ENCODE data around the gene ETNPPL.

ETNPPL gene

DNA sequence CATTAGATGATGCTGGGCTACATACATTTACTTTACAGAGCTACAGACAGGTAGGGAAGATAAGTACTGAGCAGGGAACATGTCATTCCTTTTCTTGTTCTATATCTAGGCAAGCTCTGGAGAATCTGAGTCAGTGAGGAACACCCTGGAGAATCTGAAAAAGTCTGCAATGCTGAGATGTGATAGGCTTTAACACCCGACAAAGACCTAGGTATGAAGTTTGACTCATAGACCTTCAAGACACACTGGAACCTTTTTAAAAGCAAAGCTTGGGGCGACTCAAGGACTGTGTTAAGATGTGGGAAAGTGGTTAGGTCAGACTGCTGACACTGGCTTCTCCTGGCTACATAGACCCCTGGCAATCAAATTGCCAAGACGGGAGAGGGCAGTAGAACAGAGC lies 69.6 kb downstream of the ETNPPL start:
- H3K4me3 ChIP-seq (replicated peaks; ENCODE audit: insufficient read depth, low read length), result no peak overlapping the region
- TF ChIP-seq GABPA (IDR thresholded peaks at IDR 0.05; ENCODE audit: low read depth) (no peak), POLR2AphosphoS5 (IDR thresholded peaks at IDR 0.05; ENCODE audit: low read depth) (no peak), SPI1 (IDR thresholded peaks at IDR 0.05; ENCODE audit: borderline replicate concordance, low read depth) (no peak)
- TF ChIP-seq, protein P1, sequence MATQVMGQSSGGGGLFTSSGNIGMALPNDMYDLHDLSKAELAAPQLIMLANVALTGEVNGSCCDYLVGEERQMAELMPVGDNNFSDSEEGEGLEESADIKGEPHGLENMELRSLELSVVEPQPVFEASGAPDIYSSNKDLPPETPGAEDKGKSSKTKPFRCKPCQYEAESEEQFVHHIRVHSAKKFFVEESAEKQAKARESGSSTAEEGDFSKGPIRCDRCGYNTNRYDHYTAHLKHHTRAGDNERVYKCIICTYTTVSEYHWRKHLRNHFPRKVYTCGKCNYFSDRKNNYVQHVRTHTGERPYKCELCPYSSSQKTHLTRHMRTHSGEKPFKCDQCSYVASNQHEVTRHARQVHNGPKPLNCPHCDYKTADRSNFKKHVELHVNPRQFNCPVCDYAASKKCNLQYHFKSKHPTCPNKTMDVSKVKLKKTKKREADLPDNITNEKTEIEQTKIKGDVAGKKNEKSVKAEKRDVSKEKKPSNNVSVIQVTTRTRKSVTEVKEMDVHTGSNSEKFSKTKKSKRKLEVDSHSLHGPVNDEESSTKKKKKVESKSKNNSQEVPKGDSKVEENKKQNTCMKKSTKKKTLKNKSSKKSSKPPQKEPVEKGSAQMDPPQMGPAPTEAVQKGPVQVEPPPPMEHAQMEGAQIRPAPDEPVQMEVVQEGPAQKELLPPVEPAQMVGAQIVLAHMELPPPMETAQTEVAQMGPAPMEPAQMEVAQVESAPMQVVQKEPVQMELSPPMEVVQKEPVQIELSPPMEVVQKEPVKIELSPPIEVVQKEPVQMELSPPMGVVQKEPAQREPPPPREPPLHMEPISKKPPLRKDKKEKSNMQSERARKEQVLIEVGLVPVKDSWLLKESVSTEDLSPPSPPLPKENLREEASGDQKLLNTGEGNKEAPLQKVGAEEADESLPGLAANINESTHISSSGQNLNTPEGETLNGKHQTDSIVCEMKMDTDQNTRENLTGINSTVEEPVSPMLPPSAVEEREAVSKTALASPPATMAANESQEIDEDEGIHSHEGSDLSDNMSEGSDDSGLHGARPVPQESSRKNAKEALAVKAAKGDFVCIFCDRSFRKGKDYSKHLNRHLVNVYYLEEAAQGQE (IDR thresholded peaks at IDR 0.05; ENCODE audit: insufficient replicate concordance, low read depth), result no peak
- TF ChIP-seq, protein P2, sequence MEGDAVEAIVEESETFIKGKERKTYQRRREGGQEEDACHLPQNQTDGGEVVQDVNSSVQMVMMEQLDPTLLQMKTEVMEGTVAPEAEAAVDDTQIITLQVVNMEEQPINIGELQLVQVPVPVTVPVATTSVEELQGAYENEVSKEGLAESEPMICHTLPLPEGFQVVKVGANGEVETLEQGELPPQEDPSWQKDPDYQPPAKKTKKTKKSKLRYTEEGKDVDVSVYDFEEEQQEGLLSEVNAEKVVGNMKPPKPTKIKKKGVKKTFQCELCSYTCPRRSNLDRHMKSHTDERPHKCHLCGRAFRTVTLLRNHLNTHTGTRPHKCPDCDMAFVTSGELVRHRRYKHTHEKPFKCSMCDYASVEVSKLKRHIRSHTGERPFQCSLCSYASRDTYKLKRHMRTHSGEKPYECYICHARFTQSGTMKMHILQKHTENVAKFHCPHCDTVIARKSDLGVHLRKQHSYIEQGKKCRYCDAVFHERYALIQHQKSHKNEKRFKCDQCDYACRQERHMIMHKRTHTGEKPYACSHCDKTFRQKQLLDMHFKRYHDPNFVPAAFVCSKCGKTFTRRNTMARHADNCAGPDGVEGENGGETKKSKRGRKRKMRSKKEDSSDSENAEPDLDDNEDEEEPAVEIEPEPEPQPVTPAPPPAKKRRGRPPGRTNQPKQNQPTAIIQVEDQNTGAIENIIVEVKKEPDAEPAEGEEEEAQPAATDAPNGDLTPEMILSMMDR (IDR thresholded peaks at IDR 0.05; ENCODE audit: insufficient read depth, low read length), result no peak
- no peak overlapping the region for H3K27ac ChIP-seq (replicated peaks)
- no peaks in the 10 kb centered on the region for H3K27me3 ChIP-seq (ENCODE audit: insufficient read depth, poor library complexity, severe bottlenecking)
- DNase-seq (ENCODE audit: low read depth in 1 of 2, low spot score in 1 of 2), result no peak
